Upper lobe of left lung (tissue), 4 donors: ENCODE results near the gene RADX.

Experiments used
- CTCF ChIP-seq, 6 experiments: fragments of 450-650 bp in 4 of 6; fragments of 200-600 bp in 2 of 6; sonication (generic) in 2 of 6; IDR thresholded peaks; one replicate each; pipeline ENCODE4 v1.5.1; 2016 to 2019; ENCODE audit warnings: antibody characterized with exemption in 6 of 6
- POLR2A ChIP-seq, 4 donors: fragments of 450-650 bp; IDR thresholded peaks; one replicate each; pipeline ENCODE4 v1.5.1; 2016 to 2017; ENCODE audit warnings: antibody characterized with exemption in 4 of 4, mild to moderate bottlenecking in 2 of 4
- POLR2AphosphoS5 ChIP-seq, 2 donors: sonication (generic); formaldehyde crosslinking; IDR thresholded peaks; one replicate each; pipeline ENCODE4 v1.5.1; 2017; ENCODE audit warnings: antibody characterized with exemption in 2 of 2

DNA sequence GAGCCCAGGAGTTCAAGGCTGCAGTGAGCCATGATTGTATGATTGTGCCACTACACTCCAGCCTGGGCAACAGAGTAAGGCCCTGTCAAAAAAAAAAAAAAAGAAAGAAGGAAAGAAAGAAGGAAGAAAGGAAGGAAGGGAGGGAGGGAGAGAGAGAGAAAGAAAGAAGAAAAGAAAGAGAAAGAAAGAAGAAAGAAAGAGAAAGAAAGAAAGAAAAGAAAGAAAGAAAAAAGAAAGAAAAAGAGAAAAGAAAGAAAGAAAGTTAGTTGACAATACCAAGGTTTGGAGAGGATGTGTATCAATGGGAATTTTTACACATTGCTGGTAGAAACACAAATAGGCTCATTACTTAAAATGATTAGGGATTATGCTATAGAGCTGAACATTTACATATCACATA lies 19.8 kb downstream of the RADX start:
- TF ChIP-seq CTCF (IDR thresholded peaks at IDR 0.05): no peak
- no peak for TF ChIP-seq POLR2A (IDR thresholded peaks at IDR 0.05)
- no peak for TF ChIP-seq POLR2AphosphoS5 (IDR thresholded peaks at IDR 0.05)
